GM18867 (cell line): Measurements from ENCODE around the gene CFAP70.

Source experiments
- ATAC-seq: cut with Tn5 transposase; IDR thresholded peaks from one replicate; pipeline ENCODE4 v1.9.1; 2021; ENCODE audit warnings: mild to moderate bottlenecking, moderate library complexity; ENCODE audit not compliant: unreplicated experiment

CFAP70 gene

DNA sequence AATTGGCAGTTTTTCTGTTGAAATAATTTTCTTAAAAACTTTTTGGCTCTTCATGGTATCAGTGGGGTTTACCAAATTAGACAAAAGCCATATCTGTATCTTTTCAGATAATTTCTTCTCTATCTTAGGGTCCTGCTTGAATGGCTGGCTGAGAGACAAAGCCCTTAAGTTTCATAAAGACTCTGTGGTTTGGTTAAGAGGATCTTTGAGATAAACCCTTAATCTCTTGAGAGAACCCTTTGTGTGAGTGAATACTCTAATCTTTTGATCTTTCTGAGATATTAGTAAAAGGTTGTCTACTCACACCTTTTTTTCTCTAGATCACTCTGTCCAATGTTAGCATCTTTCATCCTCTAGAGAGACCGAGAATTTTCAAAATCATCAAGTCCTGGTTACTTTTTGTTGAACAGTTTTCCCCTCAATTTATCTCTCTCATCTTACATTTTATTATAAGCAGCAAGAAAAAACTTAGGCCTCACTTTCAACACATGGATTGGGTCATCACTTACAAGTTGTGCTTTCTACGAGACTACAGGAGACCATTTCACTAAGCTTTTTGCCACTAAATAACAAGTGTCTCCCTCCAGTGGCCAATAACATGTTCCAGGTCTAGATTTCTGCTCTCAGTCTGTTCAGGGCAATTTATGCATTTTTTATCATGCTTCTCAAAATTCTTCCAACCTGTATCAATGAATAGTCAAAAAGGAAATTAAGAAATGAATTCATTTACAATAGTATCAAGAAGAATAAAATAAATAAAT, 140.1 kb downstream of the CFAP70 start:
- no peak for ATAC-seq

DNA sequence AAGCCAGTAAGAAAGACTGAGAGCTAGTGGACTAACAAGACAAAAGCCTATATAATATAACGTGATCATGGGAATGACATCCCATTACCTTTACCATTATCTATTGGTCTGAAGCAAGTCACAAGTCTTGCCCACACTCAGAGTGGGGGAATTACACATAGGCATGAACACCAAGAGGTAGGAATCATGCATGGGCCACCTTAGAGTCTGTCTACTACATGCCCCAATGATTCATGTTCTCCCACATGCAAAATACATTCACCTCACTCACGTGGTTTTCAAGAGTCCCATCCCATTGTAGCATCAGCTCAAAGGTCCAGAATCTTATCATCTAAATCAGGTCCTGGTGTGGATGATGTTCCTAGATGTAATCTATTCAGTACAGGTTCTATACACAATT, 141.0 kb downstream of the CFAP70 start:
- ATAC-seq = no peak

DNA sequence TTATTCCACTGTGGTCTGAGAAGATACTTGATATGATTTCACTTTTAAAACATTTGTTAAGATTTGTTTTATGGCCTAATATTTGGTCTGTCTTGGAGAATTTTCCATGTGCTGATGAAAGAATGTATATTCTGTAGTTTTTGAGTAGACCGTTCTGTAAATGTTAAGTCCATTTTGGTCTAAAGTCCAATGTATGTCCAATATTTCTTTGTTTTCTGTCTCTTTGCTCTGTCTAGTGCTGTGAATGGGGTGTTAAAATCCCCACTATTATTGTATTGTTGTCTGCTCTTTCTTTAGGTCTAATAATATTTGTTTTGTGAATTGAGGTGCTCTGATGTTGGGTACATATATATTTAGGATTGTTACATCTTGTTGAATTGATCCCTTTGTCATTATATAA, 142.9 kb downstream of the CFAP70 start:
- no peak for ATAC-seq

DNA sequence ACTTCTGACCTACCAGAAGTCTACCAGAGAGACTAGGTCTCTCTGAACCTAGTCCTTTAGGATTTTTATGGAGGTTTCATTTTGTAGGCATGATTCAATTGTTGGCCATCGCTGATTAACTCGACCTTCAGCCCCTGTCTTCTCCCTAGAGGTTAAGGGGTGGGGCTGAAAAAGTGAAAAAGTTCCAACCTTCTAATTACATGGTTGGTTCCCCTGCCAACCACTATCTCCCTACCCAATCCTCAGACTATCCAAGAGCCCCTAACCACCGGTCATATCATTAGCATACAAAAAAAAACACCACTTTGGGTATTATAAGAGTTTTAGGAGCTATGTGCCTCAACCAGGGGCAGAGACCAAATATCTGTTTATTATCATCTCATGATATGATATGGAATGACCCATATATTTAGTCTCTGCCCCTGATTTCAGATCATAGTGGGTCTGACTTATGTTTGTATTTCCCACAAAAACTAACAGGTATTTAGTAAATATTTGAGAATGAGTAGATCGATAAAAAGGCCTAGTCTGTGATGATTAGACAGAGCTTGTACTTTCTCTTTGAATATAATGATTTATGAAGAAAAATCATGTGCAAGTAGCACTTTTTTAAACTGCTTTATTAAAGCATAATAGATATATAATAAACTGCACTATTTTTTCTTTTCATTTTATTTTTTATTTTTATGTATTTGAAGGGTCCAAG, 147.4 kb downstream of the CFAP70 start:
- ATAC-seq = no peak

DNA sequence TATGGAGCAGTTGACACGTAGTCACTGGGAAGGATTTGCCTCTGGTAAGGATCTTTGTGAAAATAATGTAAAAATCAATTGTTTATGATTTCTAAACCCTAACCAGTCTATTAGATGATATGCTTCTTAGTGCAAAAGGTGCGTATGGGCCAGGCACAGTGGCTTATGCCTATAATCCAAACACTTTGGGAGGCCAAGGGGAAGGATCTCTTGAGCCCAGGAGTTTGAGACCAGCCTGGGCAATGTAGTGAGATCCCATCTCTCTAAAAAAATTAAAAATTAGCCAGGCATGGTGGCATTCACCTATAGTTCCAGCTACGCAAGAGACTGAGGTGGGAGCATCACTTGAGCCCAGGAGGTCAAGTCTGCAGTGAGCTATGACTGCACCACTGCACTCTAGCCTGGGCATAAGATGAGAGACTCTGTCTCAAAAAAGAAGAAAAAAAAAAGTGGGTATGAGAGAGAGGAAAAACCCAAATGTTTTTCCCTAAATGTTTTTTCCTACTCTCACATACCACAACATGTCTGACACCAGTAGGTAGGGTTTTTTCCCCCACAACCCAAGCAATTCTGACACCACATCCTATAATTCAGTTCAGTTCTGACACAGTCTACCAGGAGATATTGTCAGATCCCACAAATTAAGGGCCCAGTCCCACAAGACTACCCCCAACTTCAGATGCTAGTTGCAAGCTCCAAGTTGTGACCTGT, 148.1 kb downstream of the CFAP70 start:
- ATAC-seq = no peak

DNA sequence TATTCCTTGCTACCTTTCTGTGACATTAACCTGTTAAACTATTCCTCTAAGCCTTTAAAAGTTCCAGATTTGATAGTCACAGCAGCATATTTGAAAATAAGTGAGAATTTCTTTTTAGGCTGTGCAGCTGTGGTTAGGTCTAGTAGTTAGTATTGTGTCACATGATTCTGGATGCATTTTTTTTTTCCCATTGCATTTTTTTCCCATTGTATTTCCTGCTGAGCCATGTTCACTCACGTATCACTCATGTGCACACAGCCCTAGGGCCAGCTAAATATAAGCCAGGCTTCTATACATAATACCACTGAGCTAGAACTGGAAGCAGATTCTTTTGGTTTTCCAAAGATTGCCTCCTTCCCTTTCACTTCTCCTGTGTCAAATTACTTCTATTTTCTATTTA, 149.0 kb downstream of the CFAP70 start:
- ATAC-seq = no peak

DNA sequence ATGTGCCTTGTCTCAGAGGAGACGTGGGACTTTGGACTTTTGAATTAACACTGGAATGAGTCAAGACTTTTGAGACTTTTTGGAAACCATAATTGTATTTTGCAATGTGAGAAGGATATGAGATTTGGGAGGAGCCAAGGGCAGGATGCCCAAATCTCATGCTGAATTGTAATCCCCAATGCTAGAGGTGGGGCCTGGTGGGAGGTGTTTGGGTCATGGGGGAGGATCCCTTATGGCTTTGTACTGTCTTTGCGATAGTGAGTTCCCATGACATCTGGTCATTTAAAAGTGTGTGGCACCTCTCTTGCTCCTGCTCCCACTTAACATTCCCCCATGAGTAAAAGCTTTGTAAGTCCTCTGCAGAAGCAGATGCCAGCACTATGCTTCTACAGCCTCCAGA, 150.8 kb downstream of the CFAP70 start:
- ATAC-seq = no peak

DNA sequence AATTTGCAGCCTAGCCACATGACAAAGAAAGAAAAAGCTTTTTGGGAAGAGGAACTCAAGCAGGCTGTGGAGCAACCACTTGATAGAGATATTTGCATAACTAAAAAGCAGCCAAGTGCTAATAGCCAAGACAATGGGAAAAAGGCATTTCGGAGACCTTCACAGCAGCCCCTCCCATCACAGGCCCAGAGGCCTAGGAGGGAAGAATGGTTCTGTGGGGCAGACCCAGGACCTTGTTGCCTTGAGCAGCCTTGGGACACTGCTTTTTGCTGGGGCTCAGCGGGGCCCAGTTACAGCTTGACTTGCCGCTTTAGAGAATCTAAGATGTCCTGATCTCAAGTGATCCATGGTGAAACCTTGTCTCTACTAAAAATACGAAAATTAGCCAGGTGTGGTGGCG, 152.3 kb downstream of the CFAP70 start:
- no peak for ATAC-seq

DNA sequence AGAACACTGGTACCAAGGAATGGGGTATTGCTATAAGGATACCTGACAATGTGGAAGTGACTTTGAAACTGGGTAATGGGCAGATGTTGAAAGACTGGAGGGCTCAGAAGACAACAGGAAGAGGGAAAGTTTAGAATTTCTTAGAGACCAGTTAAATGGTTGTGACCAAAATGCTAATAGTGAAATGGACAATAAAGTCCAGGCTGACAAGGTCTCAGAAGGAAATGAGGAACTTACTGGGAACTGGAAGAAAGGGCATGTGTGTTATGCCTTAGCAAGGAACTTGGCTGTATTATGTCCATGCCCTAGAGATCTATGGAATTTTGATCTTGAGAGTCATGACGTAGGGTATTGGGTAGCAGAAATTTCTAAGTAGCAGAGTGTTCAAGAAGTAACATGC, 152.8 kb downstream of the CFAP70 start:
- ATAC-seq = no peak

DNA sequence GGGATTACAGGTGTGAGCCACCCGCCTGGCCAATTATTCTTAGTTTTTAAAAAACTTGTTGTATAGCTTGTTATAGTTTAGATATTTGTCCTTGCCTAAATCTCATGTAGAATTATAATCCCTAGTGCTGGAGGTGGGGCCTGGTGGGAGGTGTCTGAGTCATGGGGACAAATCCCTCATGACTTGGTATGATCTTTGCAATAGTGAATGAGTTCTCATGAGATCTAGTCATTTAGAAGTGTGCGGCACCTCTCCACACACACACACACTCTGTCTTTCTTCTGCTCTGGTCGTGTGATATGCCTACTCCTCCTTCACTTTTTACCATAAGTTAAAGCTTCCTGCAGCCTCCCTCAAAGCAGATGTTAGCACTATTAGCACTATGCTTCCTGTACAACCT, 153.6 kb downstream of the CFAP70 start:
- no peak for ATAC-seq
